HUDEP-2 (cell line): Measurements from ENCODE around the gene ATP13A3.
"Not testable (repeated sequence)": the region's sequence is repeated elsewhere in the genome, so short reads cannot be mapped to it uniquely, and the experiment has no call there.

Source experiments
- DNase-seq, 76 experiments: peaks; one replicate each; lab custom pipeline; 2025; ENCODE audit not compliant: unreplicated experiment in 76 of 76; lab: John Stamatoyannopoulos, UW

The ATP13A3 gene

GRCh38 chr3:194486540-194487288, at the start of gene ATP13A3:
Gene ATP13A3 (minus strand): TSS chr3:194487002. CDS start chr3:194462190, 24,812 bp downstream.
- DNase-seq = peak in 73 of 76 experiments; percentile 27 to 90 (median 80)

- DNase-seq = not testable (repeated sequence)
Measured at GRCh38 chr3:194535199-194535598, 48.4 kb upstream of the ATP13A3 start.

- no peak for DNase-seq
Measured at GRCh38 chr3:194534243-194534642, 47.4 kb upstream of the ATP13A3 start.

- DNase-seq = no peak
Measured at GRCh38 chr3:194532591-194532990, 45.8 kb upstream of the ATP13A3 start.

- no peak for DNase-seq
Measured at GRCh38 chr3:194527726-194528125, 40.9 kb upstream of the ATP13A3 start.

- no peak for DNase-seq
Measured at GRCh38 chr3:194526164-194526563, 39.4 kb upstream of the ATP13A3 start.

GRCh38 chr3:194522579-194523046, 35.8 kb upstream of the ATP13A3 start:
- DNase-seq = no peak

- no peak for DNase-seq
Measured at GRCh38 chr3:194521510-194522260, 34.9 kb upstream of the ATP13A3 start.

- not testable (repeated sequence) for DNase-seq
Measured at GRCh38 chr3:194520682-194521162, 33.9 kb upstream of the ATP13A3 start.

GRCh38 chr3:194520201-194520600, 33.4 kb upstream of the ATP13A3 start:
- DNase-seq = peak in 13 of 76 experiments; percentile 2 to 24 (median 7)

GRCh38 chr3:194518652-194519051, 31.9 kb upstream of the ATP13A3 start:
- DNase-seq = no peak

GRCh38 chr3:194517333-194517732, 30.5 kb upstream of the ATP13A3 start:
- DNase-seq = no peak

GRCh38 chr3:194514626-194515025, 27.8 kb upstream of the ATP13A3 start:
- peak in 3 of 76 experiments; percentile 9 to 21 (median 9) for DNase-seq

GRCh38 chr3:194512895-194513601, 26.2 kb upstream of the ATP13A3 start:
- DNase-seq = no peak

- DNase-seq = no peak
Measured at GRCh38 chr3:194508491-194509453, 22.0 kb upstream of the ATP13A3 start.

- DNase-seq = no peak
Measured at GRCh38 chr3:194507571-194507970, 20.8 kb upstream of the ATP13A3 start.

GRCh38 chr3:194505791-194506415, 19.1 kb upstream of the ATP13A3 start:
- DNase-seq = no peak

- DNase-seq = no peak
Measured at GRCh38 chr3:194504861-194505260, 18.1 kb upstream of the ATP13A3 start.

- DNase-seq = no peak
Measured at GRCh38 chr3:194504146-194504545, 17.3 kb upstream of the ATP13A3 start.
